HUDEP-2 (cell line): ENCODE results near the gene DAB2IP.
"Not testable (repeated sequence)": the region's sequence is repeated elsewhere in the genome, so short reads cannot be mapped to it uniquely, and the experiment has no call there.

ENCODE experiments used
- DNase-seq, 76 experiments: peaks; one replicate each; lab custom pipeline; 2025; ENCODE audit not compliant: unreplicated experiment in 76 of 76; lab: John Stamatoyannopoulos, UW

Gene DAB2IP

GRCh38 chr9:121623430-121623829 is 28.0 kb upstream of the DAB2IP start:
- DNase-seq, result not testable (repeated sequence)

DNA sequence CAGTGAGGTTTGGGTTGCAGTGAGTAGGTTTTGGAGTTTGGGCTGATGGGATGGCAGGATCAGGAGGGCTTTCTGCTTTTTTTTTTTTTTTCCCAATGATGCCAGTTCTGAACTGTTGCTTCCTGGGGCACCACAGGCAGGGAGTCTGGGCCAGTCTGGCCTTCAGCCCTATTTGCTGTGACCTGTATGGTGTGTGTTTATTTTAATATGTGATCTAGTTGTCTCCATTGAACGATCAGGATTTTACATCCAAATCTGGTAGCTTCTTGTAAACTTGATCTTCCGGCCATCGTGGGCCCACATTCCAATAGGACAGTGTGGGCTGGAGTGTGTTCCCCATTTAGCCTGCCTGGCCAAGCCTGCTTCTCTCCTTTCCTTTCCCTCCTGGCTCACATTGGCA is 25.8 kb upstream of the DAB2IP start:
- DNase-seq, result no peak

- DNase-seq, result no peak
Measured at GRCh38 chr9:121626012-121626411, 25.4 kb upstream of the DAB2IP start.

DNA sequence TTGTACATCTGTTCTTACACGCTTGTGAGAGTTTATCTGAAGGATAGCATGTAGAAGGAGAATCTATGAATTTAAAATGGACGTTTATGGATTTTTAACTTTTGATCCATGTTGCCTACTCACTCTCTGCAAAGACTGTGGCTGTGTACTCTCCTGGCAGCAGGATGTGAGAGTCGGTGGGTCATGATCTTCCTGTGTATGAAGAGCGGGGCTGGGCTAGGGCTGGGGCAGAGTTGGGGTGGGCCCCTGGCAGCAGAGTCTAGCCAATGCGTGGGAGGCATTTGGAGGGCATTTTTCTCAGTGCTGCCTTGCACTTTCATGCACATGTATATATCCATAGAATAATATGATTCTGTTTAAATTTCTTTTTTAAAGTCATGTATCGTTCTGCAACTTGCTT is 24.0 kb upstream of the DAB2IP start:
- no peak for DNase-seq

- no peak for DNase-seq
Measured at GRCh38 chr9:121628401-121628800, 23.0 kb upstream of the DAB2IP start.

- no peak for DNase-seq
Measured at GRCh38 chr9:121631115-121631514, 20.3 kb upstream of the DAB2IP start.

GRCh38 chr9:121631978-121632418 is 19.4 kb upstream of the DAB2IP start:
- DNase-seq, result no peak

DNA sequence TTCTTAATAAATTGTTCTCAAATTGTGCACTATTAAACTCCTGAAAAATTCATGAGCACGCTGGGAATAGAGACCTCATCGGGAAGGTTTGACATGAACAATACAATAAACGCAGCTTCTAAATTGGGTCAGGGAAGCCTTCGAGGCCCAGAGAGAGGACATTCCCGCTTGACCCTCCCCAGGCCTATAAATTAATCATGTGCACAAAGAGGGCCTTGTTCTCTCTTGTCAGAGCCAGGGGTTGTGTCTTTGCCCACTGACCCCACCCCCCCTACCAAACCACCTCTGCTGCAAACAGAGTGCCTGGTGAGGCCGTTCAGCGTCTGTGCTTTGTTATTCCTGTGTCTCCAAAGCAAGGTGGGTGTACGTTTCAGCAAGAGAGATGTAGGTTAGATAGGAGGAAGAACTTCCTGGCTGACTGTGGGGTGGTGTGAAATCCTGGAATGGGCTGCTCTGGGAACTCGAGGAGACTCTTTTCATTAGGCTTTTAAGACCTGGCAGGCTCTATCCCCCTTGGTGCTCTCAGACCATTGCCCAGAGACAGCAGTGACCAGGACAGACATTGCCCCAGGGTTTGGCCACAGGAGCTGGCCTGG is 18.2 kb upstream of the DAB2IP start:
- no peak for DNase-seq

DNA sequence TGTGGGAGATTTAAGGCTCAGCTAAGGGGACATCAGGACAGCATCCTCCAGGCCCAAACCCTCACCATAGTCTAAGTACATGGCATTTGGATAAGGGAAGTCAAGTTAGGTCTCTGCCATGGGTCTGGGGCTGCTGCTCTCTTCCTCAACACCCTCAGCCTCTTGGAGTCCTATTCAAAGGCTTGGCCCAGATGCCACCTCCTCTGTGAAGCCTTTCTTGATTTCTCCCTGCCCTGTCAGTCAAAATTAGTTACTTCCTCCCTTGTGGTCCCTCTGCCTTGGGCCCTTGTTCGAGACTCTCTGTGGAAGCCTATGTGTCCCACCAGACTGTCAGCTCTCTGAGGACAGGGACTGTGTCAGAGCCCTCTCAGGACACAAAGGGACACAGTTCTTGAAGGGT is 17.7 kb upstream of the DAB2IP start:
- no peak for DNase-seq

- DNase-seq, result peak in 7 of 76 experiments; percentile 4 to 36 (median 6)
Measured at GRCh38 chr9:121634329-121635261, 16.8 kb upstream of the DAB2IP start.

DNA sequence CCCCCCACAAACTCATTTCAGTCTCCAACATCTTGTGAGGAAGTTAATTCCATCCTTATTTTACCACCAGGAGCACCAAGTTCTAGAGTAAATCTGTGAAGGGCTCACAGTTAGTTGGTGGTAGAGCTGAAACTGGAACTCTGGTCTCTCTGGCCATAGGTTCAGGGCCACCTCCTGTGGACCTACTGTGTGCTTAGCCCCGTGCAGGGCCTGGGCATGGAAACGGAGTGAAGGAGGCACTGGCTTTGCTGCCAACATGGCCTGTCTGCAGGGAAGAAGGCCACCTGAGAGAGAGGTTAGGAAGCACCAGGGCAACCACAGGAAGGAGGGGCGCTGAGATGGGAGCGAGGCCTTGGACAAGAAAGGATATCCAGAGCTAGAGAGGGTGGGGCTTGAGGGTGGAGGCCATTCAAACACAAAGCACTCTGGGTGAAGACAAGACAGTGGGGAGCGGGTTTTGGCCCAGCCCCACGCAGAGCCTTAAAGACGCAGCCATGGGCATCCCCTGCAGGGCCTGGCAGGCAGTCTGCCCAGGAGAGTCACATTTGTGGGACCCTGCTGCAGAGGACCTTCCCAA is 16.0 kb upstream of the DAB2IP start:
- DNase-seq, result no peak

DNA sequence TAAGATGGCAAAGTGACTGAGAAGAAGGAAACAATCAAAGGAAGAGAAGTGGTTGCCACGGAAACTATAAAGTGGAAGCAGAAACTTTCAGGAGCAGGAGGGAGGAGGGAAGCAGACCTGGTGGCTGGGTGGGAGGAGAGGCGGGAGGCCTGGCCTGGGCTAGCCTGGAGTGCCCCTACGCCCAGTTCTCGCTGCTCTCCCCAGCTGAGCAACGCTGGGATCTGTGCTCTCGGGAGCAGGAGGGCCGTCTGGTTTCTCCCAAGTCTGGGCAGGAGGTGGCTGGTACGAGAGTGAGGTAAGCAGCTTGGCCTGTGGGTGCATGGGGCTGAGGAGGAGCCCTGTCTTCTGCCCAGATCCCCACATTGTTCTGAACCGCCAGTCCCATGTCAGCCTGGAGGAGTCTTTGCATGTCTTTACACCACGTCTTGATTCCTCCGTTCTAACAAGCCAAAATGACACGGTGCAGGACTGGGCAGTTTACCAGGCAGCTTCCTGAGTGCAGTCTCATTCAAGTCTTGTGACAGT is 15.0 kb upstream of the DAB2IP start:
- no peak for DNase-seq

- DNase-seq, result no peak
Measured at GRCh38 chr9:121636978-121637712, 14.3 kb upstream of the DAB2IP start.

DNA sequence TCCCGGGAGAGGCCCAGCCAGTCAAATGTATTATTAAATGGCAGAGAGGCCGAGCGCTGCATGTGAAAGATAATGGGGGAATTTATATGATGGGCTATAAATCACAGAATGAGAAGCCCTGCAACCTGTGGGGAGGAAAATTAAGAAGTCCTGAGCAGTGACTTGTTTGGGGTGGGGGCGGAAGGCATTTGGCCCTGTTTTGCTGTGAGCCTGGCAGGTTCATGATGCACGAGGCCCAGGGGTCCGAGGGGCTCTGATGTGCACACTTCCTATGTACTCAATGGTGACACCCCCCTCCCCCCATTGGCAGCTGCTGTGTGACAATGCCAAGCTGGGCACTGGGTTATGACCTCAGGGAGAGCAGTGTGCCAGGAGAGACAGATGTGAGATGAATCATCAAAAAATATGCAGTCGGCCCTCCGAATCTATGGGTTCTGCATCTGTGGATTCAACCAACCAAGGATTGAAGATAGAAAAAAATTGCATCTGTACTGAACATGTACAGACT is 13.7 kb upstream of the DAB2IP start:
- DNase-seq, result peak in 1 of 76 experiments; percentile 3

DNA sequence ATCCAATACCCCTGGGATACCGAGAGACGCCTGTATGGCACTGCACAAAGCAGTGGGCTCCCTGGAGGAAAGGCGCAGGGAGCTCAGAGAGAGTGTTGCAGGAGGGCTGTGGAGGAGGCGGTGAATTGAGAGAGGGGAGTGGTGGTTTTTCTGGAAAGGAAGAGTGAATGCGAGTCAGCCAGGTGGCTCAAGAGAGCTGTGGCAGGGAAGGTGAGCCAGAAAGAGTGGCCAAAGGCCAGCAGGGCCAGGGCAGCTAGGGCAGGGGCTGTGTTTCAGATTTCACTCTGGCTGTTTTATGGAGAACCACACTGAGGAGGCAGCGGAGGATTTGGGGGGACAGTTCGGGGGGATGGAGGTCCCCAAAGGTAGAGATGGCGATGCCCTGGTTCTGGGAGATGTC is 13.0 kb upstream of the DAB2IP start:
- no peak for DNase-seq

- no peak for DNase-seq
Measured at GRCh38 chr9:121638901-121639592, 12.4 kb upstream of the DAB2IP start.

- no peak for DNase-seq
Measured at GRCh38 chr9:121639619-121640018, 11.8 kb upstream of the DAB2IP start.

DNA sequence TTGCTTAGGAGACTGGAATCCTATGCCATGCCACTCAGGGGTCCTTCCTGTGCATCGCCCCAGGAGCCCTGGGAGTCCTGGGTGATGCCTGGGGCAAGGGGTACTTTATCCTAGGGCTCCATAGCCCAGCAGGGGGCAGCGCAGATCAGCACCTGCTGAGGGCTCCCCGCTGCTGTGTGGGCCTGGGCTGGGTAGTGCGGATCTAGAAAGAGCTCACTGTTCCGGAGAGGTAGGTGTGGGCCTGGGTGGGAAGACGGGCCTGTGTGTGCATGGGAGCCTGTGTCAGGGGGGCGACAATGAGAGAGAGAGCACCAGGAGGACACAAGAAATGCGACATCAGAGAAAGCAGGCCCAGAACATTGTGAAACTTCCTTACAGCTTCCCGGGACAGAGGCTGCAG is 11.4 kb upstream of the DAB2IP start:
- DNase-seq, result peak in 41 of 76 experiments; percentile 1 to 66 (median 23)

DNA sequence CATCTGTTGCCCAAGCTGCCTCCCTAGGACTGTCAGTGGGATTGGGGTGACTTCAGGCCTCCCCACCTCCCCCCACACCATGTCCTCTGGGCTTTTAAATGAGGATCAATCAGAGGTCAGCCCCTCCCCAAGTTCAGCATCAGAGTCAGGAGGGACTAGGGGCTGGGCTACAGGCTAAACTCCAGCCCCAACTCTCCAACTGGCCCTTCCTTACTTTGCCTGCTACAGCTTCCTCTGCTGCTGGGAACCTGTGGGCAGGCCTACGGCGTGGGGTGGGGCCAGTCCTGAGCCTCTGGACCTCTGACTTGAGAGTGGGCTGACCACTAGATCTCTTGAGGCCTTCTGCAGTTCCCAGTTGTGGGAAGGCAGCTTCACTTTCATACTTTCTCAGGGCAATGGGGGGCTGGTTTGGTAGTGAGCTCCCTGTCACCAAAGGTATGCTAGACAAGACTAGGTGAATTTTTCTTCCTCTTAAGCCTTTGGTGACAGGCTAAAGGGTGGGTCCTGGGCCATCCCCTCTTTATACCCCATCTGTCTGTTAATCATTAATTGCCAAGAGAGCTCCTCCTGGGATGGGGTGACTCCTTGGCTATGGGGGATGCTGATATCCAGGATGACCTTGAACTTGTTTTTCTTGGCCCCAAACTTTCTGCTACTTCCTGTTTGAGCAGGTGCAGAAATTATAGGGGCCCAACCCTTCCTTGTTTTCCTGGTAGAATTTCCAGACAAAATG is 10.8 kb upstream of the DAB2IP start:
- DNase-seq, result no peak
